ENCODE measurements around the gene ALPI. TPM values are rescaled to one million over a fixed set of nuclear protein-coding genes. Genes with fewer than 3 reads are reported as not detected.
"Not testable (repeated sequence)": the region's sequence is repeated elsewhere in the genome, so short reads cannot be mapped to it uniquely, and the experiment has no call there.

The ALPI gene
- total RNA-seq, 1 experiment from 2014 or later = not detected

- TF ChIP-seq ZBTB33 (IDR thresholded peaks at IDR 0.05; ENCODE audit: extremely low read depth, insufficient replicate concordance, low read length) (no peak), CEBPB (IDR thresholded peaks at IDR 0.05; ENCODE audit: low read depth) (no peak), POLR2AphosphoS5 (IDR thresholded peaks at IDR 0.05; ENCODE audit: low read depth, low read length) (no peak), EZH2 (IDR thresholded peaks at IDR 0.05) (no peak), EZH2phosphoT487 (IDR thresholded peaks at IDR 0.05; ENCODE audit: borderline replicate concordance) (no peak), RAD21 (IDR thresholded peaks at IDR 0.05; ENCODE audit: low read depth) (no peak)
Observed at GRCh38 chr2:232431705-232432590, 24.0 kb upstream of the ALPI start (continued).

- peak; percentile 86 for ATAC-seq
- RAD21 ChIA-PET (ENCODE audit: low non-redundant PET in 1 of 2, low total read pairs in 2 of 2, uncharacterized antibody in 2 of 2, unreplicated experiment in 2 of 2) = no interaction called here
- DNase-seq (ENCODE audit: low read depth, low spot score) = no peak
- Histone ChIP-seq H3K4me2 (ENCODE audit: low read length) (no peak overlapping the region), H3K27ac (ENCODE audit: low read depth, low read length) (no peak overlapping the region; the same call in 1 of the 2 replicates), H3K9ac (ENCODE audit: low read length) (no peak overlapping the region), H2AFZ (ENCODE audit: low read depth, low read length, poor library complexity, severe bottlenecking) (no peak overlapping the region), H4K20me1 (ENCODE audit: insufficient read depth) (no peaks in the 10 kb centered on the region), H3K9me3 (ENCODE audit: control insufficient read depth in 1 of 2, insufficient read depth in 1 of 2, low read depth in 1 of 2, low read length in 2 of 2) (no peaks in the 10 kb centered on the region), H3K9me2 (ENCODE audit: insufficient read depth) (no peaks in the 10 kb centered on the region), H3K4me3 (replicated peaks in 1 of 2; ENCODE audit: low read depth in 1 of 2, low read length in 2 of 2) (no peak overlapping the region), H3K27me3 (ENCODE audit: insufficient read depth, low read length) (no peaks in the 10 kb centered on the region), H3K36me3 (ENCODE audit: control insufficient read depth in 1 of 2, insufficient read depth in 2 of 2, low read length in 2 of 2) (no peaks in the 10 kb centered on the region), H3K4me1 (ENCODE audit: control insufficient read depth in 1 of 2, insufficient read depth in 2 of 2, low read length in 2 of 2) (no peaks in the 10 kb centered on the region), H3K79me2 (ENCODE audit: insufficient read depth, low read length) (no peaks in the 10 kb centered on the region)
- no TSS peak for BruUV-seq (replicated peaks)
- intact Hi-C loops (cut with micrococcal nuclease) = no loop called here
- POLR2A ChIA-PET = no interaction called here
- CTCF ChIA-PET = no interaction called here
- peak in 2 of 3 experiments; percentile 35 to 45; a peak in 4 of 6 replicates for TF ChIP-seq CTCF (IDR thresholded peaks at IDR 0.05 in 2 of 3, conservative IDR thresholded peaks at IDR 0.05 in 1 of 3; ENCODE audit: borderline replicate concordance in 1 of 3, insufficient read depth in 1 of 3, low read depth in 2 of 3, low read length in 2 of 3)
- TF ChIP-seq EZH2phosphoT487 (IDR thresholded peaks at IDR 0.05; ENCODE audit: borderline replicate concordance) = no peak
- TF ChIP-seq YY1 (IDR thresholded peaks at IDR 0.05; ENCODE audit: extremely low read depth, insufficient replicate concordance, low read depth, low read length) = no peak
- TF ChIP-seq SIN3A (IDR thresholded peaks at IDR 0.05; ENCODE audit: low read depth) = no peak
- no peak for TF ChIP-seq POLR2A (IDR thresholded peaks at IDR 0.05; ENCODE audit: borderline replicate concordance, extremely low read depth, insufficient read depth, insufficient read length)
- TF ChIP-seq SRF (IDR thresholded peaks at IDR 0.05; ENCODE audit: low read depth) = no peak
Observed at GRCh38 chr2:232432598-232433184, 23.3 kb upstream of the ALPI start.

- H3K9ac ChIP-seq (ENCODE audit: low read length); H2AFZ ChIP-seq (ENCODE audit: low read depth, low read length, poor library complexity, severe bottlenecking); H3K36me3 ChIP-seq (ENCODE audit: control insufficient read depth in 1 of 2, insufficient read depth in 2 of 2, low read length in 2 of 2); H3K9me2 ChIP-seq (ENCODE audit: insufficient read depth); H4K20me1 ChIP-seq (ENCODE audit: insufficient read depth); RAD21 ChIA-PET (ENCODE audit: low non-redundant PET in 1 of 2, low total read pairs in 2 of 2, uncharacterized antibody in 2 of 2, unreplicated experiment in 2 of 2); H3K4me3 ChIP-seq (replicated peaks in 1 of 2; ENCODE audit: low read depth in 1 of 2, low read length in 2 of 2); H3K4me1 ChIP-seq (ENCODE audit: control insufficient read depth in 1 of 2, insufficient read depth in 2 of 2, low read length in 2 of 2); intact Hi-C loops (cut with micrococcal nuclease); ATAC-seq; H3K79me2 ChIP-seq (ENCODE audit: insufficient read depth, low read length); H3K27ac ChIP-seq (ENCODE audit: low read depth, low read length); BruUV-seq (replicated peaks); POLR2A ChIA-PET; DNase-seq (ENCODE audit: low read depth, low spot score); CTCF ChIA-PET; H3K9me3 ChIP-seq (ENCODE audit: control insufficient read depth in 1 of 2, insufficient read depth in 1 of 2, low read depth in 1 of 2, low read length in 2 of 2); H3K4me2 ChIP-seq (ENCODE audit: low read length); H3K27me3 ChIP-seq (ENCODE audit: insufficient read depth, low read length): not testable (repeated sequence)
Observed at GRCh38 chr2:232433622-232434021, 22.3 kb upstream of the ALPI start.

Measured in HCT116 (cell line).